ENCODE data around the gene FBN1. TPM values are rescaled to one million over a fixed set of nuclear protein-coding genes. Genes with fewer than 3 reads are reported as not detected.

Gene FBN1
- total and polyA plus RNA-seq, 10 of the 15 experiments (the other 5 are each of a cell fraction or from before 2014, with no cell fraction given): 2.2 to 15.3 (median 7.0) TPM

GRCh38 chr15:48558226-48558625 lies 87.3 kb downstream of the FBN1 start (continued):
- TF ChIP-seq E2F8 (IDR thresholded peaks at IDR 0.05; ENCODE audit: low read depth, partially characterized antibody) (no peak), TARDBP (IDR thresholded peaks at IDR 0.05; ENCODE audit: borderline replicate concordance) (no peak), E2F4 (IDR thresholded peaks at IDR 0.05; ENCODE audit: low read depth, low read length) (no peak), HCFC1 (IDR thresholded peaks at IDR 0.05; ENCODE audit: low read length) (no peak), SKIL (IDR thresholded peaks at IDR 0.05; ENCODE audit: low read depth, poor library complexity, severe bottlenecking) (no peak)

GRCh38 chr15:48557335-48557734 lies 88.2 kb downstream of the FBN1 start:
- H3K79me2 ChIP-seq (ENCODE audit: control insufficient read depth, insufficient read depth, low read length): no peaks in the 10 kb centered on the region
- no peaks in the 10 kb centered on the region for H3K9me3 ChIP-seq (replicated peaks; ENCODE audit: control insufficient read depth, insufficient read depth, low read length)
- DNase-seq (ENCODE audit: low read depth, low spot score) (no peak), ATAC-seq (no peak), FAIRE-seq (no peak)
- H3K9ac ChIP-seq (ENCODE audit: control insufficient read depth, insufficient read depth, low read length): no peak overlapping the region
- TF ChIP-seq SUPT20H (IDR thresholded peaks at IDR 0.05; ENCODE audit: borderline replicate concordance, control insufficient read depth, low read depth, low read length): no peak
- no peak for TF ChIP-seq PRDM15 (CRISPR knock-in tag; IDR thresholded peaks at IDR 0.05)
- TF ChIP-seq ZNF217 (IDR thresholded peaks at IDR 0.05): no peak
- TF ChIP-seq HCFC1 (IDR thresholded peaks at IDR 0.05; ENCODE audit: low read length): no peak
- no peak overlapping the region for H3K4me3 ChIP-seq
- no peak overlapping the region for H3K27ac ChIP-seq (ENCODE audit: control insufficient read depth, insufficient read depth)
- H3K36me3 ChIP-seq (ENCODE audit: control insufficient read depth in 2 of 2, insufficient read depth in 2 of 2, low read length in 1 of 2): no peaks in the 10 kb centered on the region
- SMC1A ChIA-PET (ENCODE audit: uncharacterized antibody, unreplicated experiment): interaction anchor here (0.8 to 1.3 kb wide), 2 partner anchors 14 to 57 kb away, joined by 3 to 4 read pairs; no protein-coding TSS in a partner anchor
- intact Hi-C loops (cut with micrococcal nuclease; ENCODE audit: unreplicated experiment): no loop called here
- WGBS (ENCODE audit: insufficient coverage, insufficient replicate concordance, low lambda C conversion rate, missing lambda C conversion rate): 80% methylated on average over 8 of the region's 8 CpGs
- no peak overlapping the region for H2AFZ ChIP-seq (ENCODE audit: control insufficient read depth, low read depth, low read length)
- CTCF ChIA-PET: interaction anchor here (0.6 kb wide), 1 partner anchor 23 kb away, joined by 3 read pairs; no protein-coding TSS in a partner anchor
- no peaks in the 10 kb centered on the region for H3K4me1 ChIP-seq (ENCODE audit: control insufficient read depth, insufficient read depth, low read length)
- BruUV-seq (replicated peaks): no TSS peak
- H4K20me1 ChIP-seq (ENCODE audit: control insufficient read depth, insufficient read depth): no peaks in the 10 kb centered on the region
- in situ Hi-C loops (cut with MboI): no loop called here
- no peak overlapping the region for H3K4me2 ChIP-seq (ENCODE audit: control insufficient read depth, insufficient read depth)
- POLR2A ChIA-PET: no interaction called here
- RAD21 ChIA-PET (ENCODE audit: unreplicated experiment): no interaction called here
- H3K27me3 ChIP-seq (replicated peaks in 1 of 2; ENCODE audit: control insufficient read depth in 2 of 2, insufficient read depth in 2 of 2, low read length in 1 of 2): no peaks in the 10 kb centered on the region
